Activated naive CD4-positive, alpha-beta T cell treated with anti-CD3 and anti-CD28 coated beads, Interleukin-2, amount 50 U/mL, for 24 hours (primary cell): ENCODE measurements around the gene GTF3C6.
"Not testable (repeated sequence)": the region's sequence is repeated elsewhere in the genome, so short reads cannot be mapped to it uniquely, and the experiment has no call there.

Experiments used
- H3K27ac Mint-ChIP-seq: one replicate; pipeline ENCODE4 v1.8.0; 2021; ENCODE audit warnings: mild to moderate bottlenecking, mixed read lengths
- H3K27me3 Mint-ChIP-seq: one replicate; pipeline ENCODE4 v1.8.0; 2021; ENCODE audit warnings: mixed read lengths
- H3K36me3 Mint-ChIP-seq: one replicate; pipeline ENCODE4 v1.8.0; 2021; ENCODE audit warnings: mixed read lengths
- H3K4me1 Mint-ChIP-seq: one replicate; pipeline ENCODE4 v1.8.0; 2021; ENCODE audit warnings: mixed read lengths
- H3K4me3 Mint-ChIP-seq: one replicate; pipeline ENCODE4 v1.8.0; 2021; ENCODE audit warnings: mild to moderate bottlenecking, mixed read lengths
- H3K9me3 Mint-ChIP-seq: one replicate; pipeline ENCODE4 v1.8.0; 2021; ENCODE audit warnings: mixed read lengths

GTF3C6 gene

GRCh38 chr6:110960014-110960390 is 1.5 kb downstream of the GTF3C6 start:
- Mint-ChIP-seq H3K27ac (no peak overlapping the region), H3K4me1 (peaks cover 18% of the 10 kb centered on the region), H3K36me3 (peaks cover 6% of the 10 kb centered on the region), H3K9me3 (no peaks in the 10 kb centered on the region), H3K27me3 (no peaks in the 10 kb centered on the region), H3K4me3 (peak overlapping the region; percentile 47)

GRCh38 chr6:110962636-110963035 is 4.1 kb downstream of the GTF3C6 start:
- H3K27me3 Mint-ChIP-seq, H3K27ac Mint-ChIP-seq, H3K9me3 Mint-ChIP-seq, H3K36me3 Mint-ChIP-seq, H3K4me3 Mint-ChIP-seq: not testable (repeated sequence)
- peaks cover 14% of the 10 kb centered on the region for H3K4me1 Mint-ChIP-seq

DNA sequence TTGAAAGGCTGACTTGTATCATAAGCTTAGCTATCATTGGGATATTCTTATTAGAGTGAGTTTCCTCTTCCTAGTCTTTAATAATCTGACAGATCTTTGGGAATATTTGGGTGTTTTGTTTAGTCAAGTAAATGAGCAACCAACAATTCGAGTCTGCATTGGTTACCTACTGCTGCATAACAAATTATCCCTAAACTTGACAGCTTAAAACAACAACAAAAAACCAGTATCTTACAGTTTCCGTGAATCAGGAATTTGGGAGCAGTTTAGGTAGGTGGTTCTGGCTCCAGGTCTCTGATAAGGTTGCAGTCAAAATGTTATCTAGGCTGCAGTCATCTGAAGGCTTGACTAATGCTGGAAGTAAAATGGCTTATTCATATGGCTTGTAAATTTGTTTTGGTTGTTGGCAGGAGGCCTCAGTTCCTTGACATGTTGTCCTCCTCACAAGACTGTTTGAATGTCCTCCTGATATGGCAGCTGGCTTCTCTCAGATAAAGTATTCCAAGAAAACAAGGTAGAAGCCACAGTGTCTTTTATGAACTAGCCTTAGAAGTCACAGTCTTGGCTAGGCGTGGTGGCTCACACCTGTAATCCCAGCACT is 7.2 kb downstream of the GTF3C6 start:
- H3K4me3 Mint-ChIP-seq, result no peak overlapping the region
- no peak overlapping the region for H3K27ac Mint-ChIP-seq
- H3K27me3 Mint-ChIP-seq, result no peaks in the 10 kb centered on the region
- no peaks in the 10 kb centered on the region for H3K4me1 Mint-ChIP-seq
- H3K36me3 Mint-ChIP-seq, result peaks cover 7% of the 10 kb centered on the region
- no peaks in the 10 kb centered on the region for H3K9me3 Mint-ChIP-seq

GRCh38 chr6:110968661-110969060 is 10.2 kb downstream of the GTF3C6 start:
- not testable (repeated sequence) for H3K36me3 Mint-ChIP-seq, H3K27me3 Mint-ChIP-seq, H3K4me3 Mint-ChIP-seq, H3K27ac Mint-ChIP-seq, H3K4me1 Mint-ChIP-seq, H3K9me3 Mint-ChIP-seq

- Mint-ChIP-seq H3K27ac (no peak overlapping the region), H3K4me1 (peaks cover 2% of the 10 kb centered on the region), H3K4me3 (no peak overlapping the region), H3K27me3 (no peaks in the 10 kb centered on the region), H3K9me3 (no peaks in the 10 kb centered on the region), H3K36me3 (peaks cover 4% of the 10 kb centered on the region)
Measured at GRCh38 chr6:110971468-110971867, 13.0 kb downstream of the GTF3C6 start.

DNA sequence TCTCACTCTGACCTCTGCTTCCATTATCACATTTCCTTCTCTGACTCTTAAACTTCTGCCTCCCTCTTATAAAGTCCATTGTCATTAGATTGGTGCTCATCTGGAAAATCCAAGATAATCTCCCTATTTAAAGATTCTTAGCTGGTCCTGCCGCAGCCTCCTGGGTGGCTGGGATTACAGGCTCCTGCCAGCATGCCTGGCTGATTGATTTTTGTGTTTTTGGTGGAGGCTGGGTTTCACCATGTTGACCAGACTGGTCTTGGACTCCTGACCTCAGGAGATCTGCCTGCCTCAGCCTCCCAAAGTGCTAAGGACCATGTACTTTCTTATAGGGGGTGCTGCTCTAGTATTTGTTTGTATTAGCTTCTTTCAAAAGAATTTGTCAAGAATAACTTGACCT is 18.1 kb downstream of the GTF3C6 start:
- Mint-ChIP-seq H3K4me3 (no peak overlapping the region), H3K36me3 (peaks cover 7% of the 10 kb centered on the region), H3K9me3 (no peaks in the 10 kb centered on the region), H3K27ac (no peak overlapping the region), H3K4me1 (peaks cover 20% of the 10 kb centered on the region), H3K27me3 (no peaks in the 10 kb centered on the region)

- H3K4me1 Mint-ChIP-seq, result peaks cover 33% of the 10 kb centered on the region
- H3K4me3 Mint-ChIP-seq, result no peak overlapping the region
- H3K27ac Mint-ChIP-seq, result no peak overlapping the region
- no peaks in the 10 kb centered on the region for H3K9me3 Mint-ChIP-seq
- no peaks in the 10 kb centered on the region for H3K27me3 Mint-ChIP-seq
- H3K36me3 Mint-ChIP-seq, result peaks cover 13% of the 10 kb centered on the region
Measured at GRCh38 chr6:110979565-110980101, 21.1 kb downstream of the GTF3C6 start.

- H3K4me3 Mint-ChIP-seq, result peak overlapping the region; percentile 97
- peaks cover 39% of the 10 kb centered on the region for H3K4me1 Mint-ChIP-seq
- H3K27me3 Mint-ChIP-seq, result no peaks in the 10 kb centered on the region
- H3K36me3 Mint-ChIP-seq, result peaks cover 15% of the 10 kb centered on the region
- H3K27ac Mint-ChIP-seq, result no peak overlapping the region
- no peaks in the 10 kb centered on the region for H3K9me3 Mint-ChIP-seq
Measured at GRCh38 chr6:110980227-110980626, 21.7 kb downstream of the GTF3C6 start.

DNA sequence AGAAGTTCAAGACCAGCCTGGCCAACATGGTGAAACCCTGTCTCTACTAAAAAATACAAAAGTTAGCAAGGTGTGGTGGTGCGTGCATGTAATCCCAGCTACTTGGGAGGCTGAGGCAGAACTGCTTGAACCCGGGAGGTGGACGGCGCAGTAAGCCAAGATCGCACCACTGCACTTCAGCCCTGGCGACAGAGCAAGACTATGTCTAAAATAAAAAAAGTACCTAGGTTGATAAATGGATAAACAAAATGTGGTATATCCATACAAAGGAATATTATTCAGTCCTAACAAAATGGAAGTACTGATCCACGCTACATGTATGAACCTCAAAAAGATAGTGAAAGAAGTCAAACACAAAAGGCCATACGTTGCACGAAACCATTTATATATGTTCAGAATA is 22.1 kb downstream of the GTF3C6 start:
- peak overlapping the region; percentile 88 for H3K27ac Mint-ChIP-seq
- no peaks in the 10 kb centered on the region for H3K27me3 Mint-ChIP-seq
- peaks cover 16% of the 10 kb centered on the region for H3K36me3 Mint-ChIP-seq
- H3K4me3 Mint-ChIP-seq, result peak overlapping the region; percentile 97
- no peaks in the 10 kb centered on the region for H3K9me3 Mint-ChIP-seq
- peaks cover 41% of the 10 kb centered on the region for H3K4me1 Mint-ChIP-seq

DNA sequence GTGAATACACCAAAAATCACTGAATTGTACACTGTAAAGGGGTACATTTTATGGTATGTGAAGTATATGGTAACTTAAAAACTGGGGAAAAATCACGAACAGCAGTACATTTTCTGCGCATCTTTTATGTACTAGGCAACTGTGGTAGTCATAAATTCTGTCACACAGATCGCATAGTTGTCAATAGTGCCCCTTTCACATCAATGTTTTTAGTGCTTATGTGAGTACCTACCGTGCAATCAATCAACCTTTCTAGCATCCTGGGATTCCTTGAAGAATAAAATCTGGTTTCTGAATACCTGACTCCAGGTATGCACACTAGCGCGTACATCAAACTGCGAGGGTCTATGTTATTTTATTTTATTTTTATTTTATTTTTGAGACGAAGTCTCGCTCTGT is 22.7 kb downstream of the GTF3C6 start:
- peaks cover 45% of the 10 kb centered on the region for H3K4me1 Mint-ChIP-seq
- peak overlapping the region; percentile 88 for H3K27ac Mint-ChIP-seq
- peaks cover 21% of the 10 kb centered on the region for H3K36me3 Mint-ChIP-seq
- no peaks in the 10 kb centered on the region for H3K27me3 Mint-ChIP-seq
- H3K9me3 Mint-ChIP-seq, result no peaks in the 10 kb centered on the region
- peak overlapping the region; percentile 97 for H3K4me3 Mint-ChIP-seq

DNA sequence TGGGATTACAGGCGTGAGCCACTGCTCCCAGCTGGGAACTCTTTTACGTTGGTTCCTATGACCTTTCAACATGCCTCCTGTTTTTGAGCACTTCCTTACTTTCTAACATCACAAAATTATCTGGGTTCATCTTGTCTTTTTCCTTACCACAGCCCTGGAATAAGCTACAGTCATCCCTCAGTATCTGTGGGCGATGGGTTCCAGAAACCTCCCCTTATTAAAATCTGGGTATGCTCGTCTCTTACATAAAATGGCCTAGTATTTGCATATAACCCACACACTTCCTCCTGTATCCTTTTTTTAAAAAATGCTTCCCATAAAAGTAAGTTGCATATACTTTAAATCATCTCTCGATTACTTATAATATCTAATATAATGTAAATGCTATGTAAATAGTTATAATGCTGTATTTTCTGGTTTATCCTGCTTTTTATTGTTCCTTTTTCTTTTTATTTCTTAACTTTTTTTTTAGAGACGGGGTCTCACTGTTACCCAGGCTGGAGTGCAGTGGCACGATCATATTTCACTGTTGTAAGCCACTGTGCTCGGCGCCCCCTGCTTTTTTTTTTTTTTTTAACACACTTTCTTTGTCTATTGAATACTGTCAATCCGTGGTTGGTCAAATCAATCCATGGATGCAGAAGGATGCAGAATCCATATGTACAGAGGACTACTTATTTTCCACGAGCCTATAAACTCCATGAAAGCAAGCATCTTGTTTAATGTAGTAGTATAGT is 32.5 kb downstream of the GTF3C6 start:
- H3K27ac Mint-ChIP-seq, result no peak overlapping the region
- peaks cover 22% of the 10 kb centered on the region for H3K36me3 Mint-ChIP-seq
- H3K9me3 Mint-ChIP-seq, result no peaks in the 10 kb centered on the region
- H3K27me3 Mint-ChIP-seq, result no peaks in the 10 kb centered on the region
- peaks cover 18% of the 10 kb centered on the region for H3K4me1 Mint-ChIP-seq
- no peak overlapping the region for H3K4me3 Mint-ChIP-seq

GRCh38 chr6:110996691-110997090 is 38.2 kb downstream of the GTF3C6 start:
- Mint-ChIP-seq H3K27me3 (no peaks in the 10 kb centered on the region), H3K9me3 (no peaks in the 10 kb centered on the region), H3K4me1 (peaks cover 5% of the 10 kb centered on the region), H3K27ac (no peak overlapping the region), H3K4me3 (no peak overlapping the region), H3K36me3 (peaks cover 12% of the 10 kb centered on the region)

DNA sequence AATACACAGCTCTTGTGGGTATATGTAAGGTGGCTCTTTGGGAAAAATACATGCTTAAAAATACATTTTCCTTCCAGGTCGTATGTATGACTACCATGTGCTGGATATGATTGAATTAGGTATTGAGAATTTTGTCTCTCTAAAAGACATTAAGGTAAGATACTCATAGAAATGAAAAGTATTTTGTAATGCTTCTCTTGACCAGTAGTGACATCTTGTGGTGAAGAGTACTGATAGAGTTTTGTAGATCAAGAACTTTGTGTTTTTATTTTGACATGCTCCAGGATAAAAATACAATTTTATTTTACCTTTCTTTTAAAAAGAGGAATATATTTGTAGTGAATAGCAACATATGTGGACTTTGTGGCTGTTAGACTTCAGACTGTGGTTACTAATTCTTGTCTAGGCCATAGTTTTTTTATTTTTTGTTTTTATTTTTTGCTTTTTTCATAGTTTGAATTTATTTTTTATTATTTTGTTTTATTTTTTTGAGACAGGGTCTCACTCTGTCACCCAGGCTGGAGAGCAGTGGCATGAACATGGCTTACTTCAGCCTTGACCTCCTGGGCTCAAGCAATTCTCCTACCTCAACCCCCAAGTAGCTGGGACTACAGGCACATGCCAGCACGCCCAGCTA is 41.2 kb downstream of the GTF3C6 start:
- Mint-ChIP-seq H3K36me3 (peaks cover 14% of the 10 kb centered on the region), H3K27ac (peak overlapping the region; percentile 63), H3K27me3 (no peaks in the 10 kb centered on the region), H3K4me3 (no peak overlapping the region), H3K4me1 (peaks cover 8% of the 10 kb centered on the region), H3K9me3 (no peaks in the 10 kb centered on the region)

DNA sequence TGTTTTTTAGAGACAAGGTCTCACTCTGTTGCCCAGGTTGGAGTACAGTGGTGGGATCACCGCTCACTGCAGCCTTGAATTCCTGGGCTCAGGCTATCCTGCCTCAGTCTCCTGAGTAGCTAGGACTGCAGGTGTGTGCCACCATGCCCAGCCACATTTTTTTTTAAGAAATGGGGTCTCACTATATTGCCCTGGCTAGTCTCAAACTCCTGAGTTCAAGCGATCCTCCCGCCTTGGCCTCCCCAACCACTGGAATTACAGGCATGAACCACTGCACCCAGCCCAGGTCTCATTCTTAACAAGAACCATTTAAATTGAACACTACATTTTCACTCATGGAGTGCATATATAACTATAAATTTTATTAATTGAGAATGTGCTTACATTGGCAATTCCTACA is 43.8 kb downstream of the GTF3C6 start:
- H3K9me3 Mint-ChIP-seq, result no peaks in the 10 kb centered on the region
- no peak overlapping the region for H3K27ac Mint-ChIP-seq
- no peaks in the 10 kb centered on the region for H3K27me3 Mint-ChIP-seq
- peaks cover 8% of the 10 kb centered on the region for H3K4me1 Mint-ChIP-seq
- H3K36me3 Mint-ChIP-seq, result peaks cover 13% of the 10 kb centered on the region
- H3K4me3 Mint-ChIP-seq, result no peak overlapping the region

DNA sequence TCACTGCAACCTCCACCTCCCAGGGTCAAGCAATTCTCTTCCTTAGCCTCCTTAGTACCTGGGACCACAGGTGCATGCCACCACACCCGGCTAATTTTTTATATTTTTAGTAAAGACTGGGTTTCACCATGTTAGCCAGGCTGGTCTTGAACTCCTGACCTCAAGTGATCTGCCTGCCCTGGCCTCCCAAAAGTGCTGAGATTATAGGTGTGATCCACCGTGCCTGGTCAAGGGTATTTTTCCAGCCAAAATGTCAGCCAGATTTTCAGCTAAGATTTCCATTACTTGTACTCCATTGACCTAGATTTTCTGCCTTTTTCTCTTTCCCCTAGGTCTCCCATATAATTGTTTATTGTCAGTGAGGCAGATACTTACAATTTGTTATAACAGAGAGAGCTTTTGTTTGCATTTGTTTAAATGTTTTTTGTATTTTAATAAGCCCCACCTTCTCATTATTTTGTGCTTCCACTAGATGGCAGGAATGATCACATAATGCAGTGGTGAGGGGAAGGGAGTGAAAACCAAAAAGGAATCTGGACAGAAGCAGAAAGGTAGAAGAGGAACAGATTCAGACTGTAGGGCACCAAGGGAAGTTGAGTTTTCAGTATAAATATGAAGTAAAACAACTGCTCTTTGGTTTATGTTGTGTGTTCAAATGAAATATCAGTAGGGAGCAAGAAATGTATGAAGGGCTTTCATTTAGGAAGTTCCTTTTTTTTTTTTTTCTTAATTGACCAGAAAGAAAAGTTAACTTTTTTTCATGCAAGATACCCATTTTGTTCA is 53.0 kb downstream of the GTF3C6 start:
- Mint-ChIP-seq H3K36me3 (peaks cover 15% of the 10 kb centered on the region), H3K27me3 (no peaks in the 10 kb centered on the region), H3K4me1 (peaks cover 9% of the 10 kb centered on the region), H3K9me3 (no peaks in the 10 kb centered on the region), H3K27ac (no peak overlapping the region), H3K4me3 (no peak overlapping the region)

DNA sequence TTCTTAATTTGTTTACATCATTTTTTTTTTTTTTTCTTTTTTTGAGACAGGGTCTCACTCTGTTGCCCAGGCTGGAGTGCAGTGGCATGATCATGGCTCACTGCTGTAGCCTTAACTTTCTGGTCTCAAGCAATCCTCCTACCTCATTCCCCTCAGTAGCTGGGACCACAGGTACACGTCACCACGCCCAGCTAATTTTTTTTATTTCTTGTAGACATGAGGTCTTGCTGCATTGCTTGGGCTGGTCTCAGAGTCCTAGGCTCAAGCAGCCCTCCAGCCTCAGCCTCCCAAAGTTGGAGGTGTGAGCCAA is 53.6 kb downstream of the GTF3C6 start:
- Mint-ChIP-seq H3K4me3 (no peak overlapping the region), H3K9me3 (no peaks in the 10 kb centered on the region), H3K4me1 (peaks cover 9% of the 10 kb centered on the region), H3K27ac (no peak overlapping the region), H3K27me3 (no peaks in the 10 kb centered on the region), H3K36me3 (peaks cover 15% of the 10 kb centered on the region)
